H1 (cell line): Measurements from ENCODE around the gene DIP2B. TPM values are rescaled to one million over a fixed set of nuclear protein-coding genes. Genes with fewer than 3 reads are reported as not detected.

Experiments used
- CTCF ChIA-PET: fragments of 300-600 bp; sonication (Branson Sonifier 250); formaldehyde crosslinking; loops from one replicate; lab custom pipeline; 2021; ENCODE audit not compliant: partially characterized antibody; lab: Charles Lee
- POLR2A ChIA-PET: fragments of 300-600 bp; sonication (Branson Sonifier 250); formaldehyde crosslinking; loops from one replicate; lab custom pipeline; 2021; ENCODE audit warnings: inconsistent platforms; ENCODE audit not compliant: partially characterized antibody; lab: Charles Lee
- DNase-seq, 2 experiments: peaks; one replicate each; pipeline versions ENCODE4 v3.0.0 to v3.0.0-alpha.2; 2010 to 2022; ENCODE audit warnings: low spot score in 2 of 2, low read depth in 1 of 2, mixed read lengths in 1 of 2
- FAIRE-seq: peaks from 2 replicates; lab custom pipeline; 2011; peaks lifted over from hg19 to GRCh38; lab: Jason Lieb, UNC
- H2AFZ ChIP-seq: 2 replicates; pipeline ENCODE4 v1.8.1; 2012; ENCODE audit warnings: low read length, inconsistent platforms
- H2AK5ac ChIP-seq: 2 replicates; pipeline ENCODE4 v1.6.1; 2013; ENCODE audit warnings: low read depth, low read length
- H2BK120ac ChIP-seq: replicated peaks from 2 replicates; pipeline ENCODE3; 2013; ENCODE audit warnings: low read depth, low read length, inconsistent platforms
- H2BK12ac ChIP-seq: 2 replicates; pipeline ENCODE4 v1.6.1; 2013; ENCODE audit warnings: low read depth, low read length
- H2BK15ac ChIP-seq: 2 replicates; pipeline ENCODE4 v1.6.1; 2013; ENCODE audit warnings: low read length
- H2BK20ac ChIP-seq: 2 replicates; pipeline ENCODE4 v1.6.1; 2013; ENCODE audit warnings: low read length
- H2BK5ac ChIP-seq: 2 replicates; pipeline ENCODE4 v1.6.1; 2013; ENCODE audit warnings: low read depth, low read length
- H3K14ac ChIP-seq: 2 replicates; pipeline ENCODE4 v1.6.1; 2013; ENCODE audit warnings: inconsistent platforms; ENCODE audit not compliant: insufficient read length
- H3K18ac ChIP-seq: 2 replicates; pipeline ENCODE4 v1.6.1; 2013; ENCODE audit warnings: low read length; ENCODE audit errors: extremely low read depth
- H3K23ac ChIP-seq: 2 replicates; pipeline ENCODE4 v1.6.1; 2013; ENCODE audit warnings: inconsistent platforms; ENCODE audit not compliant: insufficient read length
- H3K23me2 ChIP-seq: 2 replicates; pipeline ENCODE4 v1.6.1; 2013; ENCODE audit warnings: low read depth, low read length
- H3K27ac ChIP-seq: 2 replicates; pipeline ENCODE4 v1.6.1; 2011; ENCODE audit warnings: low read depth, low read length, inconsistent platforms
- H3K27me3 ChIP-seq, 4 experiments: replicated peaks in 1 of 4; 1 replicate in 1 of 4; 2 replicates in 3 of 4; pipeline versions ENCODE4 v1.6.1 to v1.8.1; 2011 to 2013; ENCODE audit warnings: low read length in 3 of 4, mild to moderate bottlenecking in 3 of 4, inconsistent platforms in 2 of 4, mixed read lengths in 2 of 4, moderate library complexity in 1 of 4; ENCODE audit not compliant: control insufficient read depth in 3 of 4, insufficient read depth in 3 of 4; ENCODE audit errors: extremely low read depth in 1 of 4
- H3K36me3 ChIP-seq, 4 experiments: 2 replicates each; pipeline versions ENCODE4 v1.6.1 to v1.8.1; 2011 to 2013; ENCODE audit warnings: mild to moderate bottlenecking in 4 of 4, low read length in 3 of 4, moderate library complexity in 2 of 4, control low read depth in 1 of 4, inconsistent platforms in 1 of 4; ENCODE audit not compliant: insufficient read depth in 4 of 4, control insufficient read depth in 2 of 4
- H3K4ac ChIP-seq: replicated peaks from 2 replicates; pipeline ENCODE3; 2013; ENCODE audit warnings: low read length, low read depth, mixed read lengths, inconsistent platforms; ENCODE audit not compliant: insufficient read length
- H3K4me1 ChIP-seq, 4 experiments: replicated peaks in 1 of 4; 1 replicate in 1 of 4; 2 replicates in 3 of 4; pipeline versions ENCODE4 v1.6.1 to v1.8.1; 2011 to 2013; ENCODE audit warnings: low read length in 3 of 4, inconsistent platforms in 2 of 4, mixed read lengths in 1 of 4; ENCODE audit not compliant: insufficient read depth in 4 of 4, control insufficient read depth in 3 of 4
- H3K4me2 ChIP-seq, 2 experiments: 2 replicates each; pipeline versions ENCODE4 v1.6.1 to v1.8.1; 2011 to 2013; ENCODE audit warnings: low read depth in 2 of 2, low read length in 2 of 2, control low read depth in 1 of 2, inconsistent platforms in 1 of 2, mild to moderate bottlenecking in 1 of 2; ENCODE audit not compliant: insufficient read depth in 1 of 2
- H3K4me3 ChIP-seq, 4 experiments: fragments of 200-600, 300-600 bp in 1 of 4; sonication (generic), shearing (Covaris generic), sonication (Bioruptor Twin) in 1 of 4; 2 replicates each; pipeline versions ENCODE4 v1.5.1 to v1.8.1; 2011 to 2016; ENCODE audit warnings: low read length in 4 of 4, low read depth in 3 of 4, control low read depth in 2 of 4, inconsistent platforms in 2 of 4, mild to moderate bottlenecking in 2 of 4, mixed read lengths in 1 of 4, moderate library complexity in 1 of 4; ENCODE audit not compliant: insufficient read depth in 2 of 4; ENCODE audit errors: extremely low read depth in 1 of 4
- H3K56ac ChIP-seq: replicated peaks from 2 replicates; pipeline ENCODE3; 2013; ENCODE audit warnings: low read depth, mild to moderate bottlenecking, mixed read lengths, low read length, inconsistent platforms; ENCODE audit not compliant: insufficient read length
- H3K79me1 ChIP-seq: 2 replicates; pipeline ENCODE4 v1.6.1; 2013; ENCODE audit warnings: low read depth, low read length, control low read depth
- H3K79me2 ChIP-seq, 2 experiments: 2 replicates each; pipeline versions ENCODE4 v1.6.1 to v1.8.1; 2012 to 2013; ENCODE audit warnings: low read length in 2 of 2, mild to moderate bottlenecking in 2 of 2, inconsistent platforms in 1 of 2; ENCODE audit not compliant: insufficient read depth in 2 of 2, control insufficient read depth in 1 of 2
- H3K9ac ChIP-seq, 4 experiments: replicated peaks in 1 of 4; 1 replicate in 1 of 4; 2 replicates in 3 of 4; pipeline versions ENCODE4 v1.6.1 to v1.8.1; 2011 to 2013; ENCODE audit warnings: low read depth in 3 of 4, low read length in 3 of 4, control low read depth in 2 of 4, mild to moderate bottlenecking in 2 of 4, moderate library complexity in 2 of 4, inconsistent platforms in 1 of 4; ENCODE audit errors: extremely low read depth in 1 of 4
- H3K9me3 ChIP-seq, 2 experiments: 2 replicates each; pipeline versions ENCODE4 v1.6.1 to v1.8.1; 2012 to 2013; ENCODE audit warnings: mild to moderate bottlenecking in 2 of 2, moderate library complexity in 2 of 2, control low read depth in 1 of 2, inconsistent platforms in 1 of 2, low read depth in 1 of 2, low read length in 1 of 2, mixed read lengths in 1 of 2; ENCODE audit not compliant: insufficient read depth in 2 of 2
- H4K20me1 ChIP-seq, 2 experiments: replicated peaks in 1 of 2; 2 replicates each; pipeline versions ENCODE3 to v1.8.1; 2011 to 2013; ENCODE audit warnings: inconsistent platforms in 2 of 2, low read length in 2 of 2, mild to moderate bottlenecking in 1 of 2; ENCODE audit not compliant: insufficient read depth in 2 of 2, control insufficient read depth in 1 of 2
- H4K5ac ChIP-seq: 2 replicates; pipeline ENCODE4 v1.6.1; 2013; ENCODE audit warnings: low read length, low read depth, mixed read lengths, inconsistent platforms; ENCODE audit not compliant: insufficient read length
- H4K8ac ChIP-seq: 2 replicates; pipeline ENCODE4 v1.8.0; 2013; ENCODE audit warnings: mild to moderate bottlenecking, moderate library complexity, low read length, inconsistent platforms; ENCODE audit not compliant: insufficient read depth; ENCODE audit errors: extremely low read depth
- H4K91ac ChIP-seq: replicated peaks from 2 replicates; pipeline ENCODE3; 2013; ENCODE audit warnings: low read length, mixed read lengths, inconsistent platforms; ENCODE audit not compliant: insufficient read length
- BACH1 ChIP-seq: IDR thresholded peaks from 2 replicates; pipeline ENCODE4 v1.6.1; 2012; ENCODE audit warnings: low read length, improper control_type of control experiment
- HDAC2 ChIP-seq, 2 experiments: fragments of 300-600 bp in 1 of 2; sonication (generic) in 1 of 2; IDR thresholded peaks; 2 replicates each; pipeline ENCODE4 v1.6.1; 2011 to 2012; ENCODE audit warnings: low read depth in 2 of 2, low read length in 2 of 2, mild to moderate bottlenecking in 2 of 2, moderate library complexity in 2 of 2, borderline replicate concordance in 1 of 2, inconsistent platforms in 1 of 2
- WGBS, 2 experiments: shearing (Covaris generic) in 1 of 2; methylation state at CpG; one replicate each; pipeline versions ENCODE4 v1.1.6 to v1.1.7; 2013 to 2015; ENCODE audit warnings: low lambda C conversion rate in 2 of 2, mixed read lengths in 2 of 2, inconsistent platforms in 1 of 2, low coverage in 1 of 2, missing lambda C conversion rate in 1 of 2; ENCODE audit not compliant: insufficient replicate concordance in 2 of 2, insufficient coverage in 1 of 2, insufficient read length in 1 of 2; ENCODE audit errors: extremely low coverage in 1 of 2, missing lambda C conversion rate in 1 of 2; 5-methylcytosine and 5-hydroxymethylcytosine counted together
- polyA plus RNA-seq, 7 experiments: library from polyadenylated mRNA; depleted of rRNA in 3 of 7; stranded (reverse) in 5 of 7; unstranded in 2 of 7; fragments of >200 nt in 5 of 7; fragments of 200-250 nt in 2 of 7; gene quantifications; 1 replicate in 5 of 7; 2 replicates in 1 of 7; 4 replicates in 1 of 7; pipeline versions ENCODE4 v1.2.1 to v1.2.3, GENCODE V29; 2011 to 2013; ENCODE audit warnings: missing spikeins in 2 of 7, mixed read lengths in 2 of 7
- total RNA-seq: library from RNA; stranded (reverse); fragmentation: NEBNext Ultra II Directional; extraction: Animal tissue kit (Norgen Biotek cat#: 25700); gene quantifications from 2 replicates; pipeline ENCODE4 v1.2.1, GENCODE V29; 2021

Gene DIP2B
- total and polyA plus RNA-seq, 2 of the 8 experiments (the other 6 are each of a cell fraction or from before 2014, with no cell fraction given), result 11.1 to 29.6 TPM

DNA sequence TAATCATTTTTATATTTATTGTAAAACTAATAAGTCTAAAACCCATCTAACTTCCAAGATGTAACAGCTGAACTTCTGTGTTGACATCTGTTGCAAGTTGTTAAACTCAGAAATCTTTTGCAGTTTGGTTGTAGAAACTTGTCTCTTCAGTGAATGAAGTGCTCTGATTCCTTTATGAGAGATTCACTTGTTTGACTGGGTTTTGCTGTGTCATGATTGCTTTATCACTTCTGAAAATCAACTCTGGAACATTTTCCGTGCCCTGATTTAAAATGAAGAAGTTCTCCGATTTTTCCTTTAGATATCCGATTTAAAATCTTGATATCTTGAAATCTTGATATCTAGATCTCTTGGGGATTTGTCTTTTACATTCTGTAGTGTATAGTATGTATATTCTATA is 65.1 kb downstream of the DIP2B start:
- H2BK20ac ChIP-seq, result no peak overlapping the region
- peaks cover 0 to 20% (median 18%) of the 10 kb centered on the region in 4 experiments; a peak in 5 of 7 replicates for H3K4me1 ChIP-seq
- H3K4me2 ChIP-seq, result no peak overlapping the region
- H3K56ac ChIP-seq, result no peak overlapping the region
- no peak for TF ChIP-seq HDAC2 (IDR thresholded peaks at IDR 0.05; ENCODE audit: borderline replicate concordance in 1 of 2, low read depth in 2 of 2, low read length in 2 of 2)
- TF ChIP-seq BACH1, result 0 out of 2 replicates have a peak, but pooled peaks have one; percentile 46
- TF ChIP-seq, all 59 proteins: peak for 1
- no peak overlapping the region for H4K8ac ChIP-seq
- no peak overlapping the region for H3K27ac ChIP-seq
- H2BK5ac ChIP-seq, result no peak overlapping the region
- H2BK120ac ChIP-seq, result no peak overlapping the region
- no peaks in the 10 kb centered on the region for H3K36me3 ChIP-seq
- no peak overlapping the region for H3K9ac ChIP-seq
- no peak overlapping the region for H2AK5ac ChIP-seq
- H4K5ac ChIP-seq, result no peak overlapping the region
- H3K79me2 ChIP-seq, result peaks cover 0 to 78% of the 10 kb centered on the region in 2 experiments; a peak in 3 of 4 replicates
- H2AFZ ChIP-seq, result no peak overlapping the region
- POLR2A ChIA-PET, result no interaction called here
- no peak overlapping the region for H3K23ac ChIP-seq
- no peaks in the 10 kb centered on the region for H3K9me3 ChIP-seq
- no peak overlapping the region for H3K14ac ChIP-seq
- no peak for FAIRE-seq
- peaks cover 3% of the 10 kb centered on the region; the same call in 1 of the 2 replicates for H3K79me1 ChIP-seq
- no peak overlapping the region for H2BK15ac ChIP-seq
- no peak for DNase-seq
- H4K91ac ChIP-seq, result no peak overlapping the region
- no peaks in the 10 kb centered on the region for H3K27me3 ChIP-seq
- H3K18ac ChIP-seq, result no peak overlapping the region
- H3K23me2 ChIP-seq, result no peaks in the 10 kb centered on the region
- CTCF ChIA-PET, result no interaction called here
- no peak overlapping the region for H3K4ac ChIP-seq
- H2BK12ac ChIP-seq, result no peak overlapping the region
- 86% methylated on average over 3 of the region's 3 CpGs; no CpG with 5 or more reads in 1 of the 2 experiments for WGBS, 2 experiments
- no peaks in the 10 kb centered on the region for H4K20me1 ChIP-seq
- H3K4me3 ChIP-seq, result no peak overlapping the region
